Stimulated activated CD8-positive, alpha-beta memory T cell treated with anti-CD3 and anti-CD28 coated beads, Interleukin-12 subunit alpha, Interleukin-12 subunit beta, amount 100 ng/mL, for 24 hours (primary cell): Measurements from ENCODE around the gene PLPP1.

ENCODE experiments used
- DNase-seq: peaks from one replicate; pipeline ENCODE4 v3.0.0-alpha.2; 2020; ENCODE audit errors: extremely low read depth

PLPP1 gene

GRCh38 chr5:55450050-55450765, 84.6 kb downstream of the PLPP1 start:
- no peak for DNase-seq

GRCh38 chr5:55446640-55447351, 88.0 kb downstream of the PLPP1 start:
- no peak for DNase-seq

- no peak for DNase-seq
These were observed 89.0 kb downstream of the PLPP1 start for GRCh38 chr5:55445791-55446190.

- DNase-seq, result no peak
These were observed 92.8 kb downstream of the PLPP1 start for GRCh38 chr5:55441954-55442353.

- no peak for DNase-seq
These were observed 93.5 kb downstream of the PLPP1 start for GRCh38 chr5:55441107-55441771.

- no peak for DNase-seq
These were observed 94.5 kb downstream of the PLPP1 start for GRCh38 chr5:55440188-55440646.

GRCh38 chr5:55438998-55439397, 95.8 kb downstream of the PLPP1 start:
- DNase-seq, result no peak

- DNase-seq, result no peak
These were observed 96.9 kb downstream of the PLPP1 start for GRCh38 chr5:55437859-55438206.

- no peak for DNase-seq
These were observed 97.3 kb downstream of the PLPP1 start for GRCh38 chr5:55437452-55437851.

GRCh38 chr5:55432549-55432948, 102.2 kb downstream of the PLPP1 start:
- no peak for DNase-seq

GRCh38 chr5:55429613-55430253, 105.0 kb downstream of the PLPP1 start:
- no peak for DNase-seq

- DNase-seq, result no peak
These were observed 105.5 kb downstream of the PLPP1 start for GRCh38 chr5:55429221-55429612.

- no peak for DNase-seq
These were observed 107.6 kb downstream of the PLPP1 start for GRCh38 chr5:55427157-55427556.

- DNase-seq, result no peak
These were observed 108.3 kb downstream of the PLPP1 start for GRCh38 chr5:55426455-55426854.

- DNase-seq, result no peak
These were observed 113.7 kb downstream of the PLPP1 start for GRCh38 chr5:55421074-55421529.

- no peak for DNase-seq
These were observed 115.5 kb downstream of the PLPP1 start for GRCh38 chr5:55418994-55419968.

GRCh38 chr5:55416306-55416705, 118.5 kb downstream of the PLPP1 start:
- DNase-seq, result no peak

- no peak for DNase-seq
These were observed 119.7 kb downstream of the PLPP1 start for GRCh38 chr5:55415071-55415470.

GRCh38 chr5:55413644-55414043, 121.1 kb downstream of the PLPP1 start:
- no peak for DNase-seq

- DNase-seq, result no peak
These were observed 122.9 kb downstream of the PLPP1 start for GRCh38 chr5:55411876-55412275.

- no peak for DNase-seq
These were observed 123.9 kb downstream of the PLPP1 start for GRCh38 chr5:55410845-55411244.
